GM12865 (cell line): ENCODE data around the gene PLAC1.
A peak's percentile ranks its signal among the peaks of the same experiment; 100 is the strongest.

ENCODE experiments used
- DNase-seq: peaks from one replicate; pipeline ENCODE4 v3.0.0; 2010; ENCODE audit warnings: low read depth
- H3K4me3 ChIP-seq: 2 replicates; pipeline ENCODE4 v1.5.1; 2011; ENCODE audit warnings: mild to moderate bottlenecking, low read depth, low read length, control low read depth
- TF ChIP-seq, protein P1 (sequence below): IDR thresholded peaks from 2 replicates; pipeline ENCODE4 v1.5.1; 2011; ENCODE audit warnings: low read length, control low read depth, low read depth, inconsistent platforms; ENCODE audit not compliant: insufficient read depth; ENCODE audit errors: missing control alignments

Gene PLAC1

DNA sequence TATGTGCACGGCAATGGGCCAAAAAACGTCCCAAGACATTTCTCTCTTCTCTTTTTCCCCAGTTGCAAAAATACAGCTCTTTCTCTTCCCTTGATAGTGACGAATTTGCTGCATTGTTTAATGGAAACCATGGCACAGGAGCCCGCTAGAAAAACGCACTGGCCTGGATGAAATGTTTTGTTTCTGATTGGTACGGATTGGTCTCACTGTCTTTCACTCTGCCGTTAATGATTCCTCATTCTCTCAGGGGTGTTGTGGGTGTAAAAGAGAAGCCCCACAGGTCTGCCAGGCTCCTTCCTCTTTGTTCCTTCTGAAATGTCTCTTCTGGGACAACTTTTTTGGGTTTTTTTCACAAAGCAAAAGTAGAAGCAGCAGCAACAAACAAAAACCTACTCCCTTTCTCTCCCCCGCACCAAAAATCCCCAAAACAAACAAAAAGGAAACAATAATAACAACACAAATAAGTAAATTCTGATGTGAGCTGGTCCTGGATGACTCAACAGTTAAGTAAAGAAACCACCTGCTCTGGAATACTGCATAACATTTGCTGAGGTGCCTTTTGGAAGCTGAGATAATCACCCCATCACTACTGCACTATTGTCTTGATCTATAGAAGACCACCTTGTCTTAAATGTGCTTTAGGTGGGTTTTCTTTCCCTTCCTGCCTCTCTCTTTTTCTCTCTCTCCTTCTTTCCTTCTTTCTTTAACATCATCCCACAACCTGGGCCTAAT, 89.8 kb downstream of the PLAC1 start:
- no peak for DNase-seq
- peak overlapping the region; percentile 6; the same call in 1 of the 2 replicates for H3K4me3 ChIP-seq
- TF ChIP-seq, protein P1, sequence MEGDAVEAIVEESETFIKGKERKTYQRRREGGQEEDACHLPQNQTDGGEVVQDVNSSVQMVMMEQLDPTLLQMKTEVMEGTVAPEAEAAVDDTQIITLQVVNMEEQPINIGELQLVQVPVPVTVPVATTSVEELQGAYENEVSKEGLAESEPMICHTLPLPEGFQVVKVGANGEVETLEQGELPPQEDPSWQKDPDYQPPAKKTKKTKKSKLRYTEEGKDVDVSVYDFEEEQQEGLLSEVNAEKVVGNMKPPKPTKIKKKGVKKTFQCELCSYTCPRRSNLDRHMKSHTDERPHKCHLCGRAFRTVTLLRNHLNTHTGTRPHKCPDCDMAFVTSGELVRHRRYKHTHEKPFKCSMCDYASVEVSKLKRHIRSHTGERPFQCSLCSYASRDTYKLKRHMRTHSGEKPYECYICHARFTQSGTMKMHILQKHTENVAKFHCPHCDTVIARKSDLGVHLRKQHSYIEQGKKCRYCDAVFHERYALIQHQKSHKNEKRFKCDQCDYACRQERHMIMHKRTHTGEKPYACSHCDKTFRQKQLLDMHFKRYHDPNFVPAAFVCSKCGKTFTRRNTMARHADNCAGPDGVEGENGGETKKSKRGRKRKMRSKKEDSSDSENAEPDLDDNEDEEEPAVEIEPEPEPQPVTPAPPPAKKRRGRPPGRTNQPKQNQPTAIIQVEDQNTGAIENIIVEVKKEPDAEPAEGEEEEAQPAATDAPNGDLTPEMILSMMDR = no peak

DNA sequence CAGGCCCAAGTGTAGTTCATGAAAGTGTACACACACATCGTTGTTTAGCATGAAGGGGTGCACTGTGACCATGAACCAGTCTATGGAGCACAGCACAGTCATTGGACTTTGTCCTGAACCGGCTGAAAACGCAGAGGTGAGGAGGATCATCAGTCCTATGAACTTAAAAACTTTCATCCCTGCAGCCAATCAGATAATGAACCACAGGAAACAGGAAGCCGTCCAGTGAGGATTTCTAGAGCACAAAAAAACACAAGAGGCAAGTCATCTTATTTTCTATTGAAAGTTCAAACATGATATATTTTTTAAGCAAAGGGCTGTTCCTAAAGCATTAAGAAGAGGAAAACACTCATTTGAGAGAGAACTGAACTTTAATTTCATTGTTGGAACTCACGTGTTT, 91.8 kb downstream of the PLAC1 start:
- no peak for DNase-seq
- TF ChIP-seq, protein P1 = no peak
- H3K4me3 ChIP-seq = no peak overlapping the region

DNA sequence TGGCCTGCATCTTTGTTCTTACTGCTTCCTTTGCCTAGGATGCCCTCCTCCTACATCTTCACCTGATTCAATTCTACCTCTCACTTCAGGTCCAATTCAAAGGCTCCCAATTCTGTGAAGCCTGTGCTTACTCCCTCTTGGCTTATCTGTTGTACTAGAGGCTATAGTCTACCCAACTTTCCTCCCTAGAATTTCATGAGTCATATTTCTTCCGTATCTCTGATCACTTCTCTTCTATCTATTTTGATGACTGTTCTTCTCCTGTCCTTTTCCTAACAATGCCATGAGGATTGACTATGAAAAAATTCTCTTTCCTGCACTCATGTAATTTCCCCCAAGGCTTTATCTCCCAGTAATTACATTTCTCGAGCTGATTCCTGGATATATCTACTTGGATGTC, 96.3 kb downstream of the PLAC1 start:
- no peak overlapping the region for H3K4me3 ChIP-seq
- TF ChIP-seq, protein P1 = no peak
- no peak for DNase-seq

DNA sequence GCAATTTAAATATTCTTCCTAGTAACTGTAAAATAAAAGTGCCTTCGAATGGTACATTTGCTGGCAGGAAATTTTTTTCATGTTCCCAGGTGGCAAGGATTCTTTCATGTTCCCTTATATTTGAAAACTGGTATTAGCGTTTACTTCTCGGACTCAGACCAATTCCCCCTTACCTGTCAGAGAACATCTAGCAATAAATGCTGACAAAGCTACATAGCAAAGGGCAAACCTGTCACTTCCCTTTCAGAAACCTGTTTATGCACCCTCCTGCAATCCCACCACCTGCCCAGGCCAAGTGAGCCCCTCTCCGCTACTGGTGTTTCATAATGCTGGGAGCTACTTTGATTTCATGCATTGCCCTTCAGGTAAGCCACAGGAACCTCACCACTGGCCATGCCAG, 100.1 kb downstream of the PLAC1 start:
- DNase-seq = no peak
- TF ChIP-seq, protein P1 = no peak
- no peak overlapping the region for H3K4me3 ChIP-seq

DNA sequence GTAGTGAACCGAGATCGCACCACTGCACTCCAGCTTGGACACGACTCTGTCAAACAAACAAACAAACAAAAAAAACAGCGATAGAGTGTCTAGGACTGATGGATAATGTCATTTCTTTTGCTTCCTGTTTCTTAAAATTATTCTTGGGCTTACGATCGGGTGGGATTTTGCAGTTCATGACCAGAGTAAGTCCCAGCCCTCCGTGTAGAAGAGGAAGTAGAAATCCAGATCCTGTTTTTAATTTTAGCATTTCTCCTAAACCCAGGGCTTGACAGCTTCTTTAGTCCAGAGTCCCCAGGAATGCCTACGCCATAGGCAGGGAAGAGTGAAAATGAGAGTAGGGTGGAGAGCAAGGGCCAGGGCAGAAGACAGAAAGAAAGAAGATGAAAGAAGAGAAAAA, 104.0 kb downstream of the PLAC1 start:
- H3K4me3 ChIP-seq = no peak overlapping the region
- TF ChIP-seq, protein P1 = no peak
- no peak for DNase-seq

DNA sequence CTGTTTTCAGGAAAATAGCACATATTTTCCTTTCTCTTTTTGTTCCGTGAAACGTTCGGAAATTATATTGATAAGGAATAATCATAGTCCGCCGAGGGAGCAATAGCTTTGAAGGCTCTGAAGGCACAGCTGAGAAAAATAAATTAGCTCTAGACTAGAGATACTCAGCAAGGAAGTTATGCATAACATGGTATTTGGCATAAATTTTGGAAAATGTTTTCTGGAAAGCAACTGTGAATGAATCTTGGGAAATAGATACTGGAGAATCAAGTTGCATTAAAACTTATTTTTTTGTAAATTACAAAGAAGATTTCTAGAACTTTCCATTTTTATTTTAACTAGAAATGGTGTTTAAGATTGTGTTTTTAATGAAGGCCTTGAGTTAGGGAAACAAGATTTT, 105.9 kb downstream of the PLAC1 start:
- TF ChIP-seq, protein P1 = no peak

More for the DNA sequence above, 105.9 kb downstream of the PLAC1 start:
- H3K4me3 ChIP-seq = no peak overlapping the region
- DNase-seq = no peak
